A549 (cell line): ENCODE measurements around the gene JAG2.

Source experiments
- CEBPB ChIP-seq, 2 experiments: fragments of >200 bp in 1 of 2; sonication (Bioruptor Twin) in 1 of 2; formaldehyde crosslinking in 1 of 2; IDR thresholded peaks; 2 replicates each; pipeline ENCODE4 v1.6.1; 2012 to 2016
- CTCF ChIP-seq: fragments of >200 bp; sonication (Bioruptor Twin); formaldehyde crosslinking; IDR thresholded peaks from 3 replicates; pipeline ENCODE4 v1.5.1; 2016
- EP300 ChIP-seq, 2 experiments: fragments of >200 bp; sonication (Bioruptor Twin); formaldehyde crosslinking; IDR thresholded peaks; 2 replicates in 1 of 2; 3 replicates in 1 of 2; pipeline ENCODE4 v1.6.1; 2016 to 2017
- MAX ChIP-seq: IDR thresholded peaks from 2 replicates; pipeline ENCODE4 v1.6.1; 2012
- NR3C1 ChIP-seq: fragments of >200 bp; sonication (Bioruptor Twin); formaldehyde crosslinking; IDR thresholded peaks from 3 replicates; pipeline ENCODE4 v1.6.1; 2017
- POLR2A ChIP-seq: IDR thresholded peaks from 2 replicates; pipeline ENCODE4 v1.6.1; 2012; ENCODE audit warnings: mild to moderate bottlenecking, low read length
- ZFP36 ChIP-seq: fragments of 450-650 bp; IDR thresholded peaks from 2 replicates; pipeline ENCODE4 v1.6.1; 2014; ENCODE audit warnings: borderline replicate concordance; ENCODE audit not compliant: partially characterized antibody

GRCh38 chr14:105173145-105173544, 4.6 kb upstream of the JAG2 start:
- TF ChIP-seq CTCF (no peak), CEBPB (IDR thresholded peaks at IDR 0.05) (no peak), EP300 (IDR thresholded peaks at IDR 0.05) (no peak), ZFP36 (no peak), NR3C1 (no peak), POLR2A (no peak), MAX (no peak)
